ENCODE data around the gene PTPRN2.

Gene PTPRN2

DNA sequence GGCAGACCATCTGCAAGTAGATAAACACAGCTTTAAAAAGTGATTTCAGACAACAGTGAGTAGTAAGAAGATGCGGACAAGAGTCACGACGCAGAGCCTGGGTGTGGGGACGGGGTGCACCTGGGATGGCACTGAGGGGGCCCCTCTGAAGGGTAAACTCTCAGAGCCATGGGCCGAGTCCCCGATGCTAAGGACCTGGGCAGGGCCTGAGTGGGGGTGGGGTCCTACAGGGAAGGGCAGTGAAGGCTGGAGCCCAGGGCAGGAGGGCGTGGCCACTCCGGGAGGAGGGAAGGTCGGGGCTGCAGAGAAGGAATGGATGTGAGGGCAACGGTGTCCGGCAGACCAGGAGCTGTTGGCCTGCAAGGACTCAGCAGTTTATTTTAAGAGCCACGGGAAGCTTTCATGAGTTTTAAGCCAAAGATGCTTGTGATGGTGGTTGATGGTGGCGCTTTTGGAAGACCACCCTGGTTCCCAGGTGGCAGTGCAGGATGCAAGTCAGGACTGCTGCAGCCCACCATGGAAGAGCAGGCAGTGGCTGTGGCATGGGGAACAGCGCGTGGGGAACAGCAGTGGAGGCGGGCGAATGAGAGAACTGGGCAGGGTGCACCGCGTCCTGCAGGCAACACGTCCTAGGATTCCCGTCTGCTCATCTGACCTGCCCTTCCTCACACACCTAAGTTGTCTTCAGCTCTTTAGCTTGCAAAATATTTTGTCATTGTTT lies 954.0 kb downstream of the PTPRN2 start:
- ChIA-PET POLR2A (no interaction called here), CTCF (no interaction called here)
- no peak for DNase-seq (ENCODE audit: extremely low spot score)
- no peak for TF ChIP-seq SUZ12 (IDR thresholded peaks at IDR 0.05)
- TF ChIP-seq ZNF384 (IDR thresholded peaks at IDR 0.05), result no peak
- TF ChIP-seq FOXA1 (IDR thresholded peaks at IDR 0.05), result no peak
- no peak for TF ChIP-seq ARNT (IDR thresholded peaks at IDR 0.05)
- no peak for TF ChIP-seq CTBP1 (IDR thresholded peaks at IDR 0.05; ENCODE audit: borderline replicate concordance)
- TF ChIP-seq TARDBP (IDR thresholded peaks at IDR 0.05), result no peak
- TF ChIP-seq L3MBTL2 (conservative IDR thresholded peaks at IDR 0.05), result no peak
- TF ChIP-seq ELF4 (IDR thresholded peaks at IDR 0.05), result no peak
- TF ChIP-seq FOXM1 (IDR thresholded peaks at IDR 0.05; ENCODE audit: borderline replicate concordance), result no peak
- no peak for TF ChIP-seq BHLHE40 (IDR thresholded peaks at IDR 0.05; ENCODE audit: borderline replicate concordance)
- TF ChIP-seq HDGF (IDR thresholded peaks at IDR 0.05; ENCODE audit: borderline replicate concordance), result no peak
- TF ChIP-seq FOXK2 (IDR thresholded peaks at IDR 0.05), result no peak
- no peak for TF ChIP-seq LEF1 (IDR thresholded peaks at IDR 0.05; ENCODE audit: borderline replicate concordance)
- TF ChIP-seq PKNOX1 (IDR thresholded peaks at IDR 0.05), result no peak
- no peak for TF ChIP-seq NFRKB (IDR thresholded peaks at IDR 0.05)
- TF ChIP-seq SP1 (IDR thresholded peaks at IDR 0.05), result no peak

DNA sequence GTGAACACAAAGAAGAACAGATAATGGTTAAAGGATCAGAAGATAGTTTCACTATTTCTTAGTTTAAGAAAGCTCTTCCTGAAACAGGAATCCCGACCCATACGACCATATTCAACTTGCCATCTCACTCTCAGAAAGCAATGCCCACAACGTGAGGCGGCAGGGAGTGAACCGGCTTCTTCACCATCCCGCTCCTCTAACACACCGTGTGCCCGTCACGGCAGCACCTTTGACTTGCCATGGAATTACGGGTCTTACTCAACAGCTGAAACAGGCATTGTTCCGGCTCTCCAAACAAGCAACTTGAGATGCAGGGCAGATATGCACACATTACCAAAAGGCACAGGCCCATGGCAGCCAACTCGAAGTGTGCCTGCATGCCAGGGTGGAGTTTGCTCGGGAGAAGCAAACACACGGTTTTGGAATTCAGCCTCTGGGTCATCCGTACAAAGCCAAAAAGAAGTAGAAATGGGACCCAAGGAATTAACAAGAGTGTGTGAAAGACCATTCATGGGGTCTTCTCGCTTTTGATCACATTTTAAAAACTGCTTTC lies 957.2 kb downstream of the PTPRN2 start:
- TF ChIP-seq ELF4 (IDR thresholded peaks at IDR 0.05), result no peak
- TF ChIP-seq HDGF (IDR thresholded peaks at IDR 0.05; ENCODE audit: borderline replicate concordance), result no peak
- TF ChIP-seq LEF1 (IDR thresholded peaks at IDR 0.05; ENCODE audit: borderline replicate concordance), result no peak
- no peak for TF ChIP-seq FOXA1 (IDR thresholded peaks at IDR 0.05)
- TF ChIP-seq L3MBTL2 (conservative IDR thresholded peaks at IDR 0.05), result no peak
- no peak for TF ChIP-seq ARNT (IDR thresholded peaks at IDR 0.05)
- no peak for TF ChIP-seq ZNF384 (IDR thresholded peaks at IDR 0.05)
- TF ChIP-seq TARDBP (IDR thresholded peaks at IDR 0.05), result no peak
- no peak for TF ChIP-seq SUZ12 (IDR thresholded peaks at IDR 0.05)
- no peak for TF ChIP-seq FOXM1 (IDR thresholded peaks at IDR 0.05; ENCODE audit: borderline replicate concordance)
- TF ChIP-seq PKNOX1 (IDR thresholded peaks at IDR 0.05), result no peak
- no peak for TF ChIP-seq CTBP1 (IDR thresholded peaks at IDR 0.05; ENCODE audit: borderline replicate concordance)
- no peak for TF ChIP-seq SP1 (IDR thresholded peaks at IDR 0.05)
- TF ChIP-seq NFRKB (IDR thresholded peaks at IDR 0.05), result no peak
- no peak for TF ChIP-seq BHLHE40 (IDR thresholded peaks at IDR 0.05; ENCODE audit: borderline replicate concordance)
- no peak for TF ChIP-seq FOXK2 (IDR thresholded peaks at IDR 0.05)
- ChIA-PET CTCF (no interaction called here), POLR2A (no interaction called here)
- no peak for DNase-seq (ENCODE audit: extremely low spot score)

DNA sequence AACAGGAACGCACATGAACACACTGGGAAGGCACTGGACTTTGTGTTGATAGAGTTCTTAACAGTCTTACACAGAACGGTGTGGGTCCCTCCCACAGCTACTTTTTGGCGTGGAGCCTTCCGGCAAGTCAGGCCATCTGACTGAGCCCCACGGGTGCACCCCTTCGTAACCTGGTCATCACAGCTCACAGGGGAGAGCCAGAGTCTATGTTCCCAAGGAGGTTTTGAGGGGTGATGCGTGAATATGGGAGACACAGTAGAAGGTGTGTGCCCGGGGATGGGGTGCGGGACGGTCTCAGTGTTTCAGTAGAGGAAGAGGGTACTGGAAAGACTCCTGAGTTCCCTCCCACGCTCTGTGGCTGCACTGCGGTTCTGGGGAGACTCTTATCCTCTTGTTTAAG lies 959.2 kb downstream of the PTPRN2 start:
- TF ChIP-seq ARNT (IDR thresholded peaks at IDR 0.05) (no peak), FOXA1 (IDR thresholded peaks at IDR 0.05) (no peak), TARDBP (IDR thresholded peaks at IDR 0.05) (no peak), HDGF (IDR thresholded peaks at IDR 0.05; ENCODE audit: borderline replicate concordance) (no peak), FOXK2 (IDR thresholded peaks at IDR 0.05) (no peak), PKNOX1 (IDR thresholded peaks at IDR 0.05) (no peak)
- ChIA-PET CTCF (no interaction called here), POLR2A (no interaction called here)
- no peak for DNase-seq (ENCODE audit: extremely low spot score)

DNA sequence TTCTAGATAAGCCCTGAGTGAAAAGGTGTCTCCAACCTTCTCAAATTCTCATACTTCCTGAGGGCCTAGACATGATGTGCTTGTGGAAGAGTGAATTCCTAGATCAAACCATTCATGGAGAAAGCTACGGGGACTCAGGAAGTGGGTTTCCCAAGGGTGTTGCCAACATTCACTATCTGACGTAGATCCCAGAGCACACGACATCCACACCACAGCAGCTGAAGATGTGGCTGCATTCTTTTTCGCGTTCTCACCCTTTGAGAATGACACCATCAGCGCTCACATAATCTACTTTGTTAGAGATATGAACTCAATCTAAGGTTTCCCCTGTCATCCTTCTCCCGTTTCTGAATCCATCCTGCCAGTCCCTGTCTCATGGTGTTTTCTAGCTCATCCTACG lies 960.0 kb downstream of the PTPRN2 start:
- CTCF ChIA-PET, result interaction anchor here (0.6 kb wide), 1 partner anchor 241 kb away, joined by 6 read pairs; no protein-coding TSS in a partner anchor

More for the DNA sequence above, 960.0 kb downstream of the PTPRN2 start:
- POLR2A ChIA-PET, result no interaction called here
- TF ChIP-seq NFRKB (IDR thresholded peaks at IDR 0.05) (no peak), BHLHE40 (IDR thresholded peaks at IDR 0.05; ENCODE audit: borderline replicate concordance) (no peak), FOXK2 (IDR thresholded peaks at IDR 0.05) (no peak), HDGF (IDR thresholded peaks at IDR 0.05; ENCODE audit: borderline replicate concordance) (no peak), CTBP1 (IDR thresholded peaks at IDR 0.05; ENCODE audit: borderline replicate concordance) (no peak), SUZ12 (IDR thresholded peaks at IDR 0.05) (no peak), SP1 (IDR thresholded peaks at IDR 0.05) (no peak), ARNT (IDR thresholded peaks at IDR 0.05) (no peak), LEF1 (IDR thresholded peaks at IDR 0.05; ENCODE audit: borderline replicate concordance) (no peak), L3MBTL2 (conservative IDR thresholded peaks at IDR 0.05) (no peak), ELF4 (IDR thresholded peaks at IDR 0.05) (no peak), PKNOX1 (IDR thresholded peaks at IDR 0.05) (no peak), FOXA1 (IDR thresholded peaks at IDR 0.05) (no peak), ZNF384 (IDR thresholded peaks at IDR 0.05) (no peak), TARDBP (IDR thresholded peaks at IDR 0.05) (no peak)
- no peak for DNase-seq (ENCODE audit: extremely low spot score)
